Measurements from ENCODE around the gene ATP2B2. TPM values are rescaled to one million over a fixed set of nuclear protein-coding genes. Genes with fewer than 3 reads are reported as not detected.

ATP2B2 gene
- total and polyA plus RNA-seq, 2 of the 8 experiments (the other 6 are each of a cell fraction or from before 2014, with no cell fraction given): 0.14 to 1.2 TPM

DNA sequence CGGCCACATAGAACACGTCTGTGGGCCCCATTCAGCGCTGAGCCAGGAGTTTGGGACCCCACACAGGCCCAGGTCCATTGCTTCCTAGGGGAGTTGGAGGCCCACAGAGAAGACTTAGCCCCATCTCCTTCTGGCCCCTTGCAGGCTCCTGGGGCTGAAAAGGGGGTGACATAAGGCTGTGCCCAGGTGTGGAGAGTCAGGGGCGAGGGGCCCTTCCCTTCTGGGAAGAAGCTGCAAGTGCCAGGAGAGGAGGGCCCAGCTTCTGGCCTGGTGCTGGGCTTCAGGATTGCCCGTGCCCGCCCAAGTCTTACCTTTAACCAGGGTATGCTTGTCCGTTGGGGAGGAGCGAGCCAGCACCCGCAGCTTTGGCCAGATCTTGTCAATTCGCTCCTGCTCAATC is 155.6 kb downstream of the ATP2B2 start:
- no peak for FAIRE-seq
- Histone ChIP-seq H4K91ac (replicated peaks; ENCODE audit: insufficient read length, low read length) (no peak overlapping the region), H3K27me3 (replicated peaks in 1 of 4; ENCODE audit: control insufficient read depth in 3 of 4, extremely low read depth in 1 of 4, insufficient read depth in 3 of 4, low read length in 3 of 4) (no peaks in the 10 kb centered on the region; a peak in 1 of 7 replicates), H3K79me2 (ENCODE audit: control insufficient read depth in 1 of 2, insufficient read depth in 2 of 2, low read length in 2 of 2) (no peaks in the 10 kb centered on the region), H4K5ac (ENCODE audit: insufficient read length, low read depth, low read length) (no peak overlapping the region), H2AFZ (ENCODE audit: low read length) (no peak overlapping the region), H2BK12ac (ENCODE audit: low read depth, low read length) (0 out of 2 replicates have a peak overlapping the region, but pooled peaks have one; percentile 55), H3K79me1 (ENCODE audit: low read depth, low read length) (no peaks in the 10 kb centered on the region), H2BK120ac (replicated peaks; ENCODE audit: low read depth, low read length) (no peak overlapping the region), H3K27ac (ENCODE audit: low read depth, low read length) (no peak overlapping the region), H3K56ac (replicated peaks; ENCODE audit: insufficient read length, low read depth, low read length) (no peak overlapping the region), H2BK15ac (ENCODE audit: low read length) (no peak overlapping the region), H3K9ac (replicated peaks in 1 of 4; ENCODE audit: extremely low read depth in 1 of 4, low read depth in 3 of 4, low read length in 3 of 4) (no peak overlapping the region), H4K20me1 (replicated peaks in 1 of 2; ENCODE audit: control insufficient read depth in 1 of 2, insufficient read depth in 2 of 2, low read length in 2 of 2) (peaks cover 0 to 2% of the 10 kb centered on the region in 2 experiments), H3K36me3 (ENCODE audit: control insufficient read depth in 2 of 4, insufficient read depth in 4 of 4, low read length in 3 of 4) (no peaks in the 10 kb centered on the region), H3K23me2 (ENCODE audit: low read depth, low read length) (no peaks in the 10 kb centered on the region), H4K8ac (ENCODE audit: extremely low read depth, insufficient read depth, low read length) (no peak overlapping the region), H3K4me1 (replicated peaks in 1 of 4; ENCODE audit: control insufficient read depth in 3 of 4, insufficient read depth in 4 of 4, low read length in 3 of 4) (peaks cover 0 to 5% (median 0%) of the 10 kb centered on the region in 4 experiments; a peak in 2 of 7 replicates), H2BK20ac (ENCODE audit: low read length) (no peak overlapping the region), H3K9me3 (ENCODE audit: insufficient read depth in 2 of 2, low read depth in 1 of 2, low read length in 1 of 2) (no peaks in the 10 kb centered on the region), H3K4me3 (ENCODE audit: extremely low read depth in 1 of 4, insufficient read depth in 2 of 4, low read depth in 3 of 4, low read length in 4 of 4) (no peak overlapping the region), H3K14ac (ENCODE audit: insufficient read length) (no peak overlapping the region), H3K4me2 (ENCODE audit: insufficient read depth in 1 of 2, low read depth in 2 of 2, low read length in 2 of 2) (no peak overlapping the region), H3K4ac (replicated peaks; ENCODE audit: insufficient read length, low read depth, low read length) (no peak overlapping the region), H3K23ac (ENCODE audit: insufficient read length) (no peak overlapping the region), H2AK5ac (ENCODE audit: low read depth, low read length) (no peak overlapping the region), H3K18ac (ENCODE audit: extremely low read depth, low read length) (no peak overlapping the region), H2BK5ac (ENCODE audit: low read depth, low read length) (no peak overlapping the region)
- no peak for DNase-seq (ENCODE audit: low read depth in 1 of 2, low spot score in 2 of 2)
- POLR2A ChIA-PET (ENCODE audit: partially characterized antibody): no interaction called here
- WGBS, 2 experiments (ENCODE audit: extremely low coverage in 1 of 2, insufficient coverage in 1 of 2, insufficient read length in 1 of 2, insufficient replicate concordance in 2 of 2, low coverage in 1 of 2, low lambda C conversion rate in 2 of 2, missing lambda C conversion rate in 1 of 2): 89% methylated on average over 9 of the region's 10 CpGs; no CpG with 5 or more reads in 1 of the 2 experiments
- CTCF ChIA-PET (ENCODE audit: partially characterized antibody): interaction anchor here (0.6 to 2.4 kb wide), 4 partner anchors 10 to 1294 kb away, joined by 3 to 8 read pairs (median 3); partner anchors contain the start of gene VGLL4
- TF ChIP-seq FOSL1 (IDR thresholded peaks at IDR 0.05; ENCODE audit: insufficient read depth, low read depth, low read length) (no peak), CTBP2 (IDR thresholded peaks at IDR 0.05; ENCODE audit: borderline replicate concordance, insufficient read depth, insufficient read length, low read length) (no peak), GABPA (IDR thresholded peaks at IDR 0.05; ENCODE audit: borderline replicate concordance, insufficient read depth, low read length) (no peak), SP2 (IDR thresholded peaks at IDR 0.05; ENCODE audit: low read length) (no peak), EP300 (IDR thresholded peaks at IDR 0.05; ENCODE audit: borderline replicate concordance in 1 of 2, low read depth in 2 of 2, low read length in 2 of 2) (no peak), POU5F1 (IDR thresholded peaks at IDR 0.05; ENCODE audit: low read depth, low read length) (no peak), SIN3A (conservative IDR thresholded peaks at IDR 0.05 in 1 of 2, IDR thresholded peaks at IDR 0.05 in 1 of 2; ENCODE audit: low read depth in 1 of 2, low read length in 2 of 2) (no peak), SP4 (IDR thresholded peaks at IDR 0.05; ENCODE audit: low read length) (no peak)

Data from H1 (cell line).